NB4 (cell line): Measurements from ENCODE around the gene AK8.

ENCODE experiments used
- CTCF ChIP-seq: IDR thresholded peaks from one replicate; pipeline ENCODE4 v1.5.1; 2012; ENCODE audit warnings: low read depth, low read length
- MAX ChIP-seq: IDR thresholded peaks from 2 replicates; pipeline ENCODE4 v1.6.1; 2011; ENCODE audit warnings: low read depth, low read length
- MYC ChIP-seq: IDR thresholded peaks from 2 replicates; pipeline ENCODE4 v1.6.1; 2011; ENCODE audit warnings: low read depth, low read length
- POLR2A ChIP-seq: IDR thresholded peaks from 2 replicates; pipeline ENCODE4 v1.6.1; 2011; ENCODE audit warnings: mild to moderate bottlenecking; ENCODE audit not compliant: insufficient read length; ENCODE audit errors: extremely low read depth

GRCh38 chr9:132679946-132680625 lies 198.0 kb downstream of the AK8 start:
- no peak for TF ChIP-seq POLR2A
- TF ChIP-seq CTCF: no peak
- TF ChIP-seq MAX: no peak
- TF ChIP-seq MYC: no peak
